ENCODE data around the gene B3GAT2.

Gene B3GAT2

DNA sequence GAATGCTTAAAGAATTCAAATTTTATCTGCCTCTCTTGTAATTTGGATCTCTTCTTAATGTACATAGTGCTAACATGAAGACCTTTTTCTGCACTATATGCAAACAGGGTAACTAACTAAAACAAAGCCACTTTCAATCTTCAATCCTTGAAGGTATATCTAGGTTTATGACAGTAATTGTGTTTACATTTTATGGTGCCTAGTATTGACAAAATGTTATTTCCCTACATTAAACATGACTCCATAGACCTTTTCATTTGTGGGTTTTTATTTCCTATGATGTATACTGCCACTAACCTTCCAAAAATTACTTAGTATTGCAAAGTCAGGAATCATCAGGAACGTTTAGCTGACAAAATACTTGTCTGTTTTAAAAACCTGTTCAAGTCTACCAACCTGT is 95.9 kb downstream of the B3GAT2 start:
- no peak overlapping the region for H3K9ac ChIP-seq (ENCODE audit: low read length)
- H3K9me3 ChIP-seq (ENCODE audit: control insufficient read depth, insufficient read depth, low read depth, low read length) = no peaks in the 10 kb centered on the region
- H3K4me3 ChIP-seq (ENCODE audit: low read depth, low read length) = no peak overlapping the region
- H3K36me3 ChIP-seq (ENCODE audit: control insufficient read depth, insufficient read depth, low read length) = peaks cover 14% of the 10 kb centered on the region; the same call in 1 of the 2 replicates
- H3K27me3 ChIP-seq (ENCODE audit: control insufficient read depth, insufficient read depth, low read length) = no peaks in the 10 kb centered on the region
- peaks cover 9% of the 10 kb centered on the region for H3K4me1 ChIP-seq (ENCODE audit: control insufficient read depth, insufficient read depth, low read length)
- no peak overlapping the region for H3K27ac ChIP-seq (ENCODE audit: low read depth, low read length)

DNA sequence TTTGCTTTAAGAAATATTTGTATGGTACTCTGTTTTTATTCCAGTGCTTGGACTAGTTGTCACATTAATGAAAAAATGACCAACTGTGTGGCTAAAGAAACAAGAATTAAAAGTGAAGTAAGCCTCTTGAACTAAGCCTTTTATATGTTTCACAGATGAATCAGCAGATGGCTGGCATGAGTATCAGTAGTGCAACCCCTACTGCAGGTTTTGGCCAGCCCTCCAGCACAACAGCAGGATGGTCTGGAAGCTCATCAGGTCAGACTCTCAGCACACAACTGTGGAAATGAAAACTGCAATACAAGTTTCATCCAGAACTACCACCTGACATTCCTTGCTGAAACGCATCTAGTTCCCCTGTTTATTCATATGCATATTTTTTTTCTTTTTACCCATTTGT is 96.8 kb downstream of the B3GAT2 start:
- H3K27me3 ChIP-seq (ENCODE audit: control insufficient read depth, insufficient read depth, low read length) = no peaks in the 10 kb centered on the region
- no peaks in the 10 kb centered on the region for H3K9me3 ChIP-seq (ENCODE audit: control insufficient read depth, insufficient read depth, low read depth, low read length)
- H3K9ac ChIP-seq (ENCODE audit: low read length) = no peak overlapping the region
- peaks cover 9% of the 10 kb centered on the region for H3K4me1 ChIP-seq (ENCODE audit: control insufficient read depth, insufficient read depth, low read length)
- no peak overlapping the region for H3K27ac ChIP-seq (ENCODE audit: low read depth, low read length)
- no peak overlapping the region for H3K4me3 ChIP-seq (ENCODE audit: low read depth, low read length)
- H3K36me3 ChIP-seq (ENCODE audit: control insufficient read depth, insufficient read depth, low read length) = peaks cover 14% of the 10 kb centered on the region; the same call in 1 of the 2 replicates

DNA sequence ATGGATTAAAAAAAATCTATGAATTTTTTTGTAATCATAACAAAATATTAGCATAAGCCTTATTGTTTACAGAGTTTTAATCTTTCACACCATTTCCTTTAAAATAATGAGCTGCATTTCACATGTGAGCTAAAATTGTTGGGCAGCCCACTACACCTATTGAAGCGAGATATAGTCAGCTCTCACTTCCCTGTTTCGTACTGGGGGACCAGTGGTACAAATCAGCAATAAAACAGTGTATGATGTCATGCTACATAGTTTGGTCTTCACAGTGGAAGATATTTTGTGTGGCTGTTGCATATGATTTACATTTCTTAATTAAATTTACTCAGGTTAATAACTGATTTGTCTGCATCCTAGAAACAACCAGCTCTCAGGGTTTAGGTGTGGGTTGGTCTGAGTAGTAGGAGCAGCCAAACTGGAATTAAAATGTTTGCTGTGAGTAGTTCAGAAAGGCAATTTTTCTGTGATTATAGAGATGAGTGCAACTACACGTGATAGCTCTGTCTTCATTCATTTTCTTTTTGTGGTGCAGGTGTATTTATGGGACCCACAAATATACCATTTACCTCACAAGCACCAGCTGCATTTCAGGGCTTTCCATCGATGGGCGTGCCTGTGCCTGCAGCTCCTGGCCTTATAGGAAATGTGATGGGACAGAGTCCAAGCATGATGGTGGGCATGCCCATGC is 99.3 kb downstream of the B3GAT2 start:
- Histone ChIP-seq H3K9me3 (ENCODE audit: control insufficient read depth, insufficient read depth, low read depth, low read length) (no peaks in the 10 kb centered on the region), H3K4me3 (ENCODE audit: low read depth, low read length) (no peak overlapping the region), H3K9ac (ENCODE audit: low read length) (no peak overlapping the region), H3K27me3 (ENCODE audit: control insufficient read depth, insufficient read depth, low read length) (no peaks in the 10 kb centered on the region), H3K27ac (ENCODE audit: low read depth, low read length) (no peak overlapping the region), H3K4me1 (ENCODE audit: control insufficient read depth, insufficient read depth, low read length) (no peaks in the 10 kb centered on the region), H3K36me3 (ENCODE audit: control insufficient read depth, insufficient read depth, low read length) (peaks cover 14% of the 10 kb centered on the region; the same call in 1 of the 2 replicates)

DNA sequence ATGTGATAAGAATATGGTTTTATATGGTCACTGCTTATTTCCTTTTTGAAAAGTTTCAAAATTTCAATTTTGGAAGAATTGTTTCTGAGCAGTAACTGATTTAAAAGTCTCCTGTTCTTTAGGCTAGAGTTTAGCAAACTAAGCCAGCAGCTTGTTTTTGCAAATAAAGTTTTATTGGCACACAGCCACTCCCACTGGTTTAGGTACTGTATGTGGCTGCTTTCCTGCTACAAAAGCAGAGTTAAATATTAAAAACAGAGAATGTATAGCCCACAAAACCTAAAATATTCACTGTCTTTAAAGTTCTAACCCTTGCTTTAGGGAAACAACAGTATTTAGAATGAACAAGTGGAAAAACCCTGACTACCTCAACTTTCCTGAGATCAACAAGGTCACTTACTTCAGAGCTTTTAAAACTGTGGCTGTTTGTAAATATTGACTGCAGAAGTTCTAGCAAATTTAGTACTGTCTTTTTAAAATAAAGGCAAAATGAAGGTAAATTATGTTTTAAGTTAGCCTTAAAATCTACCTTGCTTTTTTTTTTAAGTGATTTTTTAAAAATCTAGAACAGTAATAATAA is 104.1 kb downstream of the B3GAT2 start:
- H3K27ac ChIP-seq (ENCODE audit: low read depth, low read length) = no peak overlapping the region
- H3K27me3 ChIP-seq (ENCODE audit: control insufficient read depth, insufficient read depth, low read length) = no peaks in the 10 kb centered on the region
- no peak overlapping the region for H3K4me3 ChIP-seq (ENCODE audit: low read depth, low read length)
- no peaks in the 10 kb centered on the region; the same call in 1 of the 2 replicates for H3K9me3 ChIP-seq (ENCODE audit: control insufficient read depth, insufficient read depth, low read depth, low read length)
- no peaks in the 10 kb centered on the region; the same call in 1 of the 2 replicates for H3K36me3 ChIP-seq (ENCODE audit: control insufficient read depth, insufficient read depth, low read length)
- H3K4me1 ChIP-seq (ENCODE audit: control insufficient read depth, insufficient read depth, low read length) = no peaks in the 10 kb centered on the region
- no peak overlapping the region for H3K9ac ChIP-seq (ENCODE audit: low read length)

DNA sequence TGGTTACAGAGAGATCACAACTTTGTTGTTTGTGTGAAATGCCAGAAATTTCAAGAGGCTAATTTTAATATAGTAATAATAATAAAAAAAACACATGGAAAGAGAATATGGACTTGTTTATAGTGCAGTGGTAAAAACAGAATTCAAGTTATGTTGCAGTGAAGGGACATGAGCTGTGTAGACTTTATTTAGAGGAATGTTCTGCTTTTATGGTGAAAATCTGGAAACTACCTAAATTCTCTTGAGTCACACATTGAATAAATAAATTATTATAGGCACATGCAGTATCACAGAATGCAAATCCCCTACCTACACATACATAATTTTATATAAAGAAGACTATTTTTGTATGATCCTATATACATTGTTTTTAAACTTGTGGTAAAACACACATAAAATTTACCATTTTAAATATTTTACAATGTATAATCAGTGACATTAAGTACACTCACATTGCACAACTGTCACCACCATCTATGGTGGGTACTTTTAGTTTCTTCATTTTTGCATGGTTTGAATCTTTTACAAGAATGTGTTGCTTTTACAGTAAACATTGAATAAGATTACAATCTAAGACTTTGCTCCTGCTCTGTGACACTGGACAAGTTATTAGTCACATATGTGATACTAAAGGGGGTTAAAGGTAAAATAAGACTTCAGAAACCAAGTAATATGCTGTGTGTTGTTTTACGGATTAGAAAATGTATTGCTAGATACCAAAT is 107.4 kb downstream of the B3GAT2 start:
- no peak overlapping the region for H3K4me3 ChIP-seq (ENCODE audit: low read depth, low read length)
- H3K9ac ChIP-seq (ENCODE audit: low read length) = no peak overlapping the region
- no peaks in the 10 kb centered on the region for H3K36me3 ChIP-seq (ENCODE audit: control insufficient read depth, insufficient read depth, low read length)
- no peaks in the 10 kb centered on the region for H3K27me3 ChIP-seq (ENCODE audit: control insufficient read depth, insufficient read depth, low read length)
- H3K27ac ChIP-seq (ENCODE audit: low read depth, low read length) = no peak overlapping the region
- H3K9me3 ChIP-seq (ENCODE audit: control insufficient read depth, insufficient read depth, low read depth, low read length) = no peaks in the 10 kb centered on the region; the same call in 1 of the 2 replicates
- peaks cover 21% of the 10 kb centered on the region for H3K4me1 ChIP-seq (ENCODE audit: control insufficient read depth, insufficient read depth, low read length)

DNA sequence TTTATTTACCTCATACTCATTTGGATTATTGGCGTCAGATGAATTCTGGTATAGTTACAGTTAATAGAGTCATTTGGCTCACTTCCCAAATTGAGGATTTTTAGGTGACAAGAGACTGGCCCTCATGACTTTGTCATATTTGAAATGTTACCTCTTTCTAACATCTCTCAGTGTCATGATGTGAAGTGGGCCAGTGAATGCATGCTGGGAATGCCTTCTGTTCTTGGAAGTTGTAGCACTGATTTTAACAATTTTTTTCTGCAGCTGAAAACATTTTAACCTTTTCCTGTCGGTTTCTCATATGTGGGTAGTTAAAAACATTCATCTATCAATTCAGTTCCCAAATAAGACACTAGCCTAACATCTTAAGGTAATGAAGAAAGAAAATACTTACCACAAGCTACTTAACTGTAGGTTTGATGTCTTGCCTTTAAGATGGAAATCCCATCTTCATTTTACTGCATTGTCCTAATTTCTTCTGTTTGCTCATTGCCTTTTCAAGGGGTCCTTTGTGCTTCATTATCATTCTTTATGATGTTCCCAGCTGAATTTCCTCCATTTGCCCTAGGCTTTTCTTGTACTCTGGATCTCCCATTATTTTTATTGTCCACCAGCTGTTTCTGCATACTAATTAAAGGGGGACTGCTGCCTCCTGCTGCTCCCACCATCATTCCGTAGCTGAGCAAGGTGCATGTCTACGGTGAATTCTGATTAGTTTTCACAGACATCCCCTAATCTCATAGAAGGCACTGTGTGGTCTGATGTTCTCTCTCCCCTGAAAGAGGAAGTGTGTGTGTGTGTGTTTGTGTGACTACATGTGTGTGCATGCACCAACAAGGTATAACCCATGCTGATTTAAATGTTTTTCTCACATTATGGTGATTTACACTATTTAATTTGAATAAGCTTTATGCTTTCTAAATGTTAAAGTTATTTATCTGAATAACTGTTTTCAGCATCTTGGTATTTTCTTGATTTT is 109.5 kb downstream of the B3GAT2 start:
- no peak overlapping the region for H3K4me3 ChIP-seq (ENCODE audit: low read depth, low read length)
- H3K9ac ChIP-seq (ENCODE audit: low read length) = no peak overlapping the region
- no peak overlapping the region for H3K27ac ChIP-seq (ENCODE audit: low read depth, low read length)
- no peaks in the 10 kb centered on the region; the same call in 1 of the 2 replicates for H3K9me3 ChIP-seq (ENCODE audit: control insufficient read depth, insufficient read depth, low read depth, low read length)
- no peaks in the 10 kb centered on the region for H3K27me3 ChIP-seq (ENCODE audit: control insufficient read depth, insufficient read depth, low read length)
- peaks cover 21% of the 10 kb centered on the region for H3K4me1 ChIP-seq (ENCODE audit: control insufficient read depth, insufficient read depth, low read length)
- H3K36me3 ChIP-seq (ENCODE audit: control insufficient read depth, insufficient read depth, low read length) = no peaks in the 10 kb centered on the region

DNA sequence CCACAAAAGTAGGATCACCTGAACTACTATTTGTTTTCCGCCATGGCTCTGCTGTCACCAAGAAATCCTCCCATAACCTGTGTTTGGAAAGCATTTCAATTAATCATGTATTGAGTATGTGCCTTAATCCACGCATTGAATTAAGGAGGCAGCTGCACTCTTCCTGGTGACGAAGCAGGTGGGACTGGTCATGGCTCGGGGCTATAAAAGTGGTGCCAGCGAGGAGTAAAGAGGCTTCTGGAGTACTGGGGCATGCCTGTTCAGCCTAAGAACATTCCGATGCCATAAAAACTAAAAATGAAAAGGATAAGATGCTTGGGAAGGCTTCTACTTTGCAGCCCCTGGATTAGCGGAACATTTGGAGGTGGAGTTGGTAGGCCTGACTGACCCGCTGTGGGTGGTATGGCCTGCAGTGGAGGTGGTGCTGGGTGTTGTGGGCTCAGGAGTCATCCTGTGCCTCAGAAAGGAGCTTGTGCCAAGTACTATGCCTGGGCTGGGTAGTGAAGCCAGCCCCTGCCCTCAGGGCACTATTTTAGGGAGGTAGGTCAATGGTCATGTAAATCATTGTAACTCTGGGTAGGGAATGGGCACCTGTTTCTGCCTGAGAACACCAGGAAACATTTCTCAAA is 110.5 kb downstream of the B3GAT2 start:
- Histone ChIP-seq H3K9me3 (ENCODE audit: control insufficient read depth, insufficient read depth, low read depth, low read length) (no peaks in the 10 kb centered on the region; the same call in 1 of the 2 replicates), H3K27me3 (ENCODE audit: control insufficient read depth, insufficient read depth, low read length) (no peaks in the 10 kb centered on the region), H3K9ac (ENCODE audit: low read length) (no peak overlapping the region)

DNA sequence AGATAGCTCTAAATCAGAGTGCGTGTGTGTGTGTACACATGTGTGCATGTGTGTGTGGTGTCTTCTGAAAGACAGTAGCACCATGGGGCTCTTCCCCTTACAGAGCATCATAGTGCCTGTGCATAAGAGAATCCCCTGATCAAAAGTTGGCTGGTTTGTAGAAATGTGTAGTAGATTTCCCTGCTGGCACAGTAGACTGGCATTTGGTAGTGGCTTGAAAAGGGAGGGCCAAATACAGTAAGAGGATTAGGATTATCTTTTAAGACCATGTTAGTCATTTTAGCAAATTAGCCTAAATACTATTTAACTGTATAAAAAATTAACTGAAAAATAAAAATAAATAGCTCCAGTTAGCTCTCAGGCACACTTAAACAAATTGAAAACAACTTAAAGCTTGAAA is 112.6 kb downstream of the B3GAT2 start:
- Histone ChIP-seq H3K4me3 (ENCODE audit: low read depth, low read length) (no peak overlapping the region), H3K4me1 (ENCODE audit: control insufficient read depth, insufficient read depth, low read length) (peaks cover 21% of the 10 kb centered on the region), H3K9ac (ENCODE audit: low read length) (no peak overlapping the region), H3K27me3 (ENCODE audit: control insufficient read depth, insufficient read depth, low read length) (no peaks in the 10 kb centered on the region), H3K27ac (ENCODE audit: low read depth, low read length) (no peak overlapping the region), H3K36me3 (ENCODE audit: control insufficient read depth, insufficient read depth, low read length) (no peaks in the 10 kb centered on the region), H3K9me3 (ENCODE audit: control insufficient read depth, insufficient read depth, low read depth, low read length) (no peaks in the 10 kb centered on the region; the same call in 1 of the 2 replicates)

More for the DNA sequence above, 110.5 kb downstream of the B3GAT2 start:
- Histone ChIP-seq H3K4me1 (ENCODE audit: control insufficient read depth, insufficient read depth, low read length) (peaks cover 21% of the 10 kb centered on the region), H3K4me3 (ENCODE audit: low read depth, low read length) (no peak overlapping the region), H3K36me3 (ENCODE audit: control insufficient read depth, insufficient read depth, low read length) (no peaks in the 10 kb centered on the region), H3K27ac (ENCODE audit: low read depth, low read length) (no peak overlapping the region)

DNA sequence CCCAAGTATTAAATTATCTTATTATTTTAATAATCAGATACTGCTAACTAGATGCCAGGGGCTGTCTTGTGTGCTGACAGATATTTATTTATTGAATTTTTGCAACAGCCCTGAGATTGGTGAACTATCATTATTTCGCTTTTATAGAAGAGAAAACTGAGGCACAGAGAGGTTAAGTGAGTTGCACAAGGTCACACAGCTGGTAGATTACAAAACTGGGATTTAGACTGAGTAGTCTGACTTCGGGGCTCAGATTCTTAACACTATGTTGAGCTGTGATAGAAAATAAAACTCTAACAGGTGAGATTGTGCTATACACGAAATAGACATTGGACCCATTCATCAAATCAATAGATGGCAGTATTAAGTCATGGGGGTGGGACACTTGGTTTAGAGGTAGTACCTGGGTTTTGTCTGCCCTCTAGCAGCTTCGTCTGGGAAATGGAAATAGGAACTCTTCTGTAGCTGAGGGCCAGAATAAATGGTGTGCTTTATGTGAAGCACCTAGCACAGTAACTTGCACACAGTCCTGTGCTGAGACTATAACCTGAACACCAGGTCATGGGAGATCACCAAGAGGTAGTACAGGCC is 113.4 kb downstream of the B3GAT2 start:
- H3K36me3 ChIP-seq (ENCODE audit: control insufficient read depth, insufficient read depth, low read length) = no peaks in the 10 kb centered on the region
- H3K4me1 ChIP-seq (ENCODE audit: control insufficient read depth, insufficient read depth, low read length) = peaks cover 21% of the 10 kb centered on the region
- H3K27ac ChIP-seq (ENCODE audit: low read depth, low read length) = no peak overlapping the region
- H3K27me3 ChIP-seq (ENCODE audit: control insufficient read depth, insufficient read depth, low read length) = no peaks in the 10 kb centered on the region
- no peaks in the 10 kb centered on the region for H3K9me3 ChIP-seq (ENCODE audit: control insufficient read depth, insufficient read depth, low read depth, low read length)
- H3K4me3 ChIP-seq (ENCODE audit: low read depth, low read length) = no peak overlapping the region
- H3K9ac ChIP-seq (ENCODE audit: low read length) = no peak overlapping the region

DNA sequence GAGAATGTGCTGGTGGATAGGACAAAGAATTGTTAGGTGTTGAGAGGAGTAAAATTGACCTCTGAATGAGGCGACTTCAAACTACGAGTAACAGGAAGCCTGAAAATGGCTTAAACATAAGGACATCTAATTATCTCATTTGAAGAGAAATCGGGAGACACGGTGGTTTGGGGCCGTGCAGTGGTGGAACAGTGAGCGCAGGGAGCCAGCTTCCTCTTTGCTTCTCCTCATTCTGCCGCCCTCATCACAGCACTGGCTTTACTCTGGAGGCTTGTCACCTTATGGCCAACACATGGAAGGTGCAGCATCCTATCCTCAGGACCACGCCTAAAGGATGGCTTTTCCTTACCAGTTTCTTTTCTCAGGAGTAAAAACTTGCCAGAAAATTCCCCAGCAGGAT is 114.3 kb downstream of the B3GAT2 start:
- no peaks in the 10 kb centered on the region for H3K36me3 ChIP-seq (ENCODE audit: control insufficient read depth, insufficient read depth, low read length)
- H3K9me3 ChIP-seq (ENCODE audit: control insufficient read depth, insufficient read depth, low read depth, low read length) = no peaks in the 10 kb centered on the region
- no peaks in the 10 kb centered on the region for H3K27me3 ChIP-seq (ENCODE audit: control insufficient read depth, insufficient read depth, low read length)
- no peak overlapping the region for H3K27ac ChIP-seq (ENCODE audit: low read depth, low read length)
- H3K9ac ChIP-seq (ENCODE audit: low read length) = no peak overlapping the region
- H3K4me3 ChIP-seq (ENCODE audit: low read depth, low read length) = no peak overlapping the region
- peaks cover 20% of the 10 kb centered on the region for H3K4me1 ChIP-seq (ENCODE audit: control insufficient read depth, insufficient read depth, low read length)
